HG02938 (cell line): ENCODE results near the gene PJA2.

Experiments
- ATAC-seq: cut with Tn5 transposase; IDR thresholded peaks from one replicate; pipeline ENCODE4 v1.9.1; 2021; ENCODE audit warnings: mild to moderate bottlenecking, moderate library complexity; ENCODE audit not compliant: unreplicated experiment

Gene PJA2

DNA sequence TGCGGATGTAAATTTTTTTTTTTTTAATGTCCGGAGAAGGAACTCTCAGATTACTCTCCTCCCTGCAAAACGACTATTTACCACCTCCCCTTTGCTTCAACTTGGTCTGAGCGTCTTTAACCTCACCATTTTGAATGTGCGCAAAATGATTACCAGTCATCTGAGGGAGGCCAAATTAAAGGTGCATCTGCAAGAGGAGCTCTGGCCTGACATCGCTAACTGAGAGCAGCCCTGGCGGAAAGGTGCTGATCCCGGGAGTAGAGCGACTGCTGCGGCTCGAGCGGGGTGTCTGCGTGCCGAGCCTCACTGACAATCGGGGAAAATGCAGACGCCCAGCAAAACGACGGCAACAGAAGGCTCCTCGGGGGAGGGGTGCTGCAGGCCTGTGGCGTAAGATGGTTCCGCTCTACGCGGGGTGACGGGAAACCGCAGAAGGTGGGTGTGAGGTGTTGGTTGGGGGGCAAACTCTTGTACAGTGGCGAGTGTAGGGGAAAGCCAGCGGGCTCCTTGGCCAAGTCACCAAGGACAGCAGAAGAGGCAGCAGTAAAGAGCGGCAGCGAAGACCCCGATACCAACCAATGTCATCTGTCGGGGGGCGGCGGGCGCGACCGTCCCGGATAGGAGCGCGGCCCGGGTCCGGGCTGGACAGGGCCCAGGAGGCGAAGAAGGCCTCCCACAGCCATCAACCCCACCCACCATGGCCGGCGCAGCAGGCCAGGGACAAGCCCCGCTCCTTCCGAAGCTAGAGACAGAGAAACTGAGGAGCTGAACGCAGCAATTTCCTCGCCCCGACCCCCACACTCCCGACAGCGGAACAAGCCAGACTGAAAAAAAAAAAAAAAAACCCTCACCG, 557 bp downstream of the PJA2 start:
- ATAC-seq, result peak; percentile 25

DNA sequence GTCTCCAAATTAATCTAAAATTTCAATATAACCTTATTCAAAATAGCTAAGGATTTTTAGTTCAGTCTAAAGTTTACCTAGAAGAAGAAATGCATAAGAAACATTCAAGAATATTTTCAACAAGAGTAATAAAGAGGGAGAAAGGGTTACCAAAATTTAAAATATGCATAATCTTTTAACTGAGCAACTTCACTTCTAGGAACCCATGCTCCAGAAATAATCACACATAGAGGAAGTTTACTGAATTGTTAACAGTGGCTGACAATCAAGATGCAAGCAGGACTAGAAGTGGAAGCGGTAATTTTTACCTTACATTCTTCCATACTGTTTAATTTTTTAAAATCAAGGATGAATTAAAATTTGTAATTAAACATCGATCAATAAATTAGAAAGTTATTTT, 1.9 kb downstream of the PJA2 start:
- ATAC-seq, result no peak

DNA sequence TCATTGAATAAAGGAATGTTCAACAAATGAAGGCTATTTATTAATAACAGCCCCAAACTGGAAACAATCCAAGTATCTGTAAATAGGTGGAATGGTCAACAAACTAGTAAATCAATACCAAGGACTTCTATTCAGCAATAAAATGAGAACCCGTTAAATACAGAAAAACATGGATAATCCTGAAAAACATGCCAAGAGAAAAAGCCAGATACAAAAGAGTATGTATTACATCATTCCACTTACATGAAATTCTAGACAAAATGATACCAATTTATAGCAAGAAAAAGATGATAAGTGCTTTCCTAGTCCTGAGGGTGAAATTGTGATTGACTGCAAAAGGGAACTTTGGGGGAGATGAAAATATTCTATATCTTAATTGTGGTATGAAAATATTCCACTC, 3.1 kb downstream of the PJA2 start:
- no peak for ATAC-seq

DNA sequence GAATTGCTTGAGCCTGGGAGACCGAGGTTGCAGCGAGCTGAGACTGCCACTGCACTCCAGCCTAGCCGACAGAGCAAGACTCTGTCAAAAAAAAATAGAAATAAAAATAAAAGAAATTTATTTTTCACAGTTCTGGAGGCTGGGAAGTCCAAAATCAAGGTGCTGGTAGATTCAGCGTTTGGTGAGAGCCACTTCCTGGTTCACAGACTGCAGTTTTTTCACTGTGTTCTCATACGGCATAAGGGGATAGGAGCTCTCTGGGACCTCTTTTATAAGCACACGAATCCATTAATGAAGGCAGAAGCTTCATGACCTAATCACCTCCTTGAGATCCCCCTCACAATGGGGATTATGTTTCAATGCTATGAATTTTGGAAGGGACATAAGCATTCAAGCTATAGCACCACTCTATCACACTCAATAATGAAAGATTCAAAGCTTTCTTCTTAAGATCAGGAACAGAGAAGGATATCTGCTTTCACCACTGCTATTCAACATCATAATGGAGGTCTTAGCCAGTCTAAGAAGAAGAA, 5.3 kb downstream of the PJA2 start:
- ATAC-seq, result no peak

DNA sequence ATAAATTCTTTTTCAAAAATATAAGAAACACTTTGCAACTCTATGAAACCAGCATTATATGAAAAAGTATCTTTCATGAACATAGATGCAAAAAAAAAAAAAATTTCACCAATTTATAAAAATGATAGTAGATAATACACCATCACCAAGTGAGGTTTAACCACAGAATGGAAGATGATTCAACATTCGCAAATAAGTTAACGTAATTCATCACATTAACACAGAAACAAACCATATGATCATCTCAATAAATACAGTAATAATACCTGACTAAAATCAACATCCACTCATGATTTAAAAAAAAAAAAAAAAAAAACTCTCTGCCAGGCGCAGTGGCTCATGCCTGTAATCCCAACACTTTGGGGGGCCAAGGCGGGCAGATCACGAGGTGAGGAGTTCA, 6.3 kb downstream of the PJA2 start:
- ATAC-seq, result no peak

DNA sequence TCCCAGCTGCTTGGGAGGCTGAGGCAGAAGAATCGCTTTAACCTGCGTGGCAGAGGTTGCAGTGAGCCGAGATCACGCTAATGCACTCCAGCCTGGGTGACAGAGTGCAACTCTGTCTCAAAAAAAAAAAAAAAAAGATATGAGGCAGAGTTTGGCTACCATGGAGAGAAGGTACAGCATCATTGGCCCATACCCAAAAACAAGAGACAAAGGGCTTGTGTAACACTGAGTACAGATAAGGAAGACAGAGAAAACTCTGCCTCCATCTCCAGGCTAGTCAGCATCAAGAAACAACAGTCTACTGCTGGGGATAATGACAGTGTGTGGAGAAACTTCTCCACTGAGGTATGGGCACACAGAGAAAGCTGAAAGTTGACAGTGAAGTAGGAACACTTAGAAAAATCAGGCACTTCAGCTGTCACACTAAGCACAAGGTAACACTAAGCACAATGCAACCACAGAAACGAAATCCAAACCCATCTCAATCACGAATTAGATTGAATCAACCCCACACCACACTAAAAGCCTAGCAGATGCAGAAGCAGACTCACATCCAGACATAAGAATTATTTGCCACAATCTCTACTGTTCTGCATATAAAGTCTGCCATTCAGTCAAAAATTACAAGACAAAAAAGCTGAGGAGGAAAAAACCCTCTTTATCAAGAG, 10.5 kb downstream of the PJA2 start:
- ATAC-seq, result no peak

DNA sequence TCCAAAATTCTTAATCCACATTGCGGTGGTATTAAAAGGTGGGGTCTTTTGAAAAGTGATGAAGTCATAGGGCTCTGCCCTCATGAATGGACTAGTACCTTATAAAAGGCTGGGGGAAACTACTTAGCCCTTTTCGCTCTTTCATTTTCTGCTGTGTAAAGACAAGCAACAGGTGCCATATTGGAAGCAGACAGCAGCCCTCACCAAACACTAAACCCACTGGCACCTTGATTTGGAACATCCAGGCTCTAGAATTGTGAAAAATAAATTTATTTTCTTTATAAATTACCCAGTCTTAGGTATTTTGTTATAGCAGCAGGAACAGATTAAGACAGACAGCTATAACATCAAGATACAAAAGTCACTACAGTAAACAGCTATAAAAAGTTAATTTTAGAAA, 12.8 kb downstream of the PJA2 start:
- no peak for ATAC-seq

DNA sequence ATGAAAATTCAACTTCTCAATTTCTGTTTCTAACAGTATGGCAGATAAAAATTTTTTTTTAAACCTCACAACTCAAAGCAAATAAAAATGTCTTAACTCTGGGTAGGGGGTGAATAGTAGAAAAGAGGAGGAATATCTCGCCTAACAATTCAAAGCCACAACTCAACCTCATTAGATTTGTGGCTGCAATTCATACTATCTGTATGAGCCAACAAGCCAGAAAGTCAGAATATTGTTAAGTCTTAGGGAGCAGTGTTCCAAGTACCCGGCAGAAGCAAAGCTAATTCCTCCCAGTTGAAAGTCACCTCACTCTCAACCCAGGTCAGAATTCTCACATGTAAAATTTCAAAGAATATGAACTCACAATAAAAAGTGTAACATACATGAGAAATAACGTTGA, 15.0 kb downstream of the PJA2 start:
- no peak for ATAC-seq

DNA sequence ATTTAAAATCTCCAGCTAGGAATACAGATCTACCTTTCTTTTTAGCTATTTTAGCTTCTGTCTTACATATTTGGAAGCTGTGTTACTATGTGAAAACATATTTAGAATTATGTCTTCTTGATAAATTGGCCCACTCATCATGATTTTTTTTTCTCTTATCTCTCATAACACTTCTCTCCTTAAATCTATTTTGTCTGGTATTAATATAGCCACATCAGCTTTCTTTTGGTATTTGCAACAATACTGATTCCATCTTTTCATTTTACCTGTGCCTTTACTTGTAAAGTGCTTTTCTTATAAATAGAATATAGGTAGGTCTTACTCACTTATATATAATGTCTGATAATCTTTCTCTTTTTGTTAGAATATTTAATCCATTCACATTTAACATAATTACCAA, 19.6 kb downstream of the PJA2 start:
- no peak for ATAC-seq

DNA sequence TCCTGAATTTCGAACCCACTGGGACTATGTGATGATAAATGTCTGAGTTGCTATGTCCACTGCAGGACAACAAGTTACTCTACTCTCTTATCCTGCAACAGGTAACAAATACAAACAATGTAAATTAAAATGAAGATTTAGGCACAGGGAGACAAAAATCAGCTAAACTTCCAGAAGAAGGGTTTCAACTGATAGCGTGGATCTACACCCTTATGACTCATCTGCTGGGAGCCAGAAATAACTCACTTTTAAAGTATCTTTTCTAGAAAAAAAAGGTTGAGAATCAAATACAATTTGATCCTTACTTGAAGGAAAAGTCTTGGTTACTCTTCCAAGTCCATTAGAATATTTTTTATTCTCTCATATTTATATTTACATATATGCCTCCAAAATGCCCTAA, 21.4 kb downstream of the PJA2 start:
- no peak for ATAC-seq

DNA sequence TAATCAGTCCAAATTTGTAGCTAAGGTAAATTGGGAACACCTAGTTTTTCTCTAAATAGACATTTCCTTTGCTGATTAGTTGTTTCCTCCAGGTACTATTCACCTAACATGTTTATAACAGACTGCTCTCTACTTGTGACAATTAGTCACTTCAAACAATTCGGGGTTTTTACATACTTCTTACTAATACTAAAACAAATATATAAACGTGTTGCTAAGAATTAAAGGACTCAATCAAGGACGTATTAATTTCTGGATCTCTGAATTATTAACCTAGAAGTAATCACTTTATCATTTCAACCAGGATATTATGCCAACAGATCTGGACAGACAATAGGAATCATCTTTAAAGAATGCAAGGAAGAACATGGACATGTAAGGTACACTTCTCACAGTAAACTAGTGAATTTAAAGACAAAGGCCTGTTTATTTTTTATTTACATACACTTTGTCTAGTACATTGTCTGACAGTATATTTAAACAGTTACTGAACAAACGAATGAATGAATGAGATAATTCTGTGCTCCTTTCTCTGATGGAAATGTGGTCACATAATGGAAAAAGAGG, 22.3 kb downstream of the PJA2 start:
- ATAC-seq, result no peak

DNA sequence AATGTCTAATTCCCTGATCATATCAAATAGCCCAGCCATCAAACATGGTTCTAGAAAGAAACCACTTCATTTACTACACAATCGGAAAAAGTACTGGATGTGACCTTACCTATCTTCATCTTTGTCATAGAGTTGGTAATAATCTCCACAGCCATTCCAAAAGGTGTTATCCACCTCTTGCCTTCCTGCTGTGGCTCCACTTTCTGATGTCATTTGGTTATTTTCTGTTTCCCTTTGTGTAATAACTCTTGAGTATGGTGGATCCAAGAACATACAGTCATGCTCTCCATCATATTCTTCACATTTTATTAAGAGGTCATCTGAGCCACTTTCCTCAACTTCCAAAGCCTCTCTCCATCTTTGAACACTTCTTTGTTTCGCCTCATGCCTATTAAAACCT, 31.7 kb downstream of the PJA2 start:
- ATAC-seq, result no peak

DNA sequence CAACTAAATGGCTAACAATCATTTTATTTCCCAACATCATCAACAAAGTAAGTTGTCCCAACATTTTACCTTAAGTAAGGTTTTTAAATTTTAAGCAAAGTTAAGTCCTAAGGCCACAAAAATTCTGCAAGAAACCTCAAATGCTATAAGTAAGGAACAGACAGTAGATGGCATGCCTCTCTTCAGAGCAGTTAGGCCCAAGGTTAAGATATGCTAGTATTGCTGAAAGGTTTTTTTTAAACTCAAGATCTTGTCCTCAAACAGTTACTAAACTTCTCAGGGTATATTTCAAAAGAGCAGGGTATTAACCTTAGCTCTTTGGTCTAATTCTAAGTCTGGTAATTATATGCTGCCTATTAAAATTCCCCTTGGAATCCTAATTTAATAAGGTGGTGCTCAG, 35.1 kb downstream of the PJA2 start:
- ATAC-seq, result no peak

DNA sequence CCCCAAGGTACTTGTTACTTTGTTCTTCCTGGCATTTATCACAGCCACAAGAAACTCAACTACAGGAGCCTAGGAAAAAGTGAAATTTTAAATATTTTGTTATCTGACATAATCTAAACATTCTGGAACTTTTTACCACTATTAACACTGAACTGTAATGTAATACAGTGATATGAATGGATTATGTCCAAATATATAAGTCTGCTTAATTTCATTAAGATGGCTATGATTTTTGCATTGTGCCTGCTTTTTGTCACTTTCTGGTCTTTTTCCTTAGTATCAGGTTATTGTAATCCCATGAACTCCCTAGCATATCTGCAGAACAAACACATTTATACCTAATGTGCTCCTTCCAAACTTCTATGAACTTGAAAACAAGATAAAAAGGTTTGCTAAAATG, 35.8 kb downstream of the PJA2 start:
- ATAC-seq, result no peak

DNA sequence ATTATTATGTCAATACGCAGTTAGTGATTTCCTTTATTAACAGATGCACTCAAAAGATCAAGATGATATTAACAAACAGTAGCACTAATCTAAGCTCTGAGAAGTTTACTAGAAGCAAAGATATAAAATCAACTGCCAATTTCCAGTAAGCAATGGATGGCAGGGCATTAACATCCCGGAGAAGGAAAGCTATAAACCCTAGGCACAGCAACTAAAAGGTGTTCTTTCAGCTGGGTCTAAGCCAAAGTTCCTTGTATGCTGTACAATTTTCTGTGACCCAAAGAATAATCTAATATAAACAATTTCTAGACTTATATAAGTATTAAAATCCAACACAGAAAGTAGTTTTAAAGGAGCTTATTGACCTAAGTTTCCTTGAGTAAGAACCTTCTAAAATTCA, 39.4 kb downstream of the PJA2 start:
- no peak for ATAC-seq

DNA sequence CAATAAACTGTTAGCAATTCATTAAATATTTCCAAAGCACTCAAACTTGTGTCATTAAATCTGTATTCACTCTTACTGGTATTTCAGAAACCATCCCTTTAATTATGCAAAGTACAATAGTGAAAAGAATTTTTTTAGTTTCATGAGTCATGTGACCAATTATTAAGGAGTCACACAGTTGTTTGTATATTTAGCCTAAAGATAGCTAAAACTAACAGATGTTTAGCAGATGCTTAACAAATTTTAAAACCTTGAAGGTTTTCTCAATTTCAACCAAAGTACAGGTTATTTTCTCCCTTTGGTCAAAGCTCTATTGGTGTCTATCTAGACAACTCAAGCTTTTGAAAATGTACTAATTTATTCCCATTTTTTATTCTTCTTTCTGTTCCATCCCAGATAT, 44.1 kb downstream of the PJA2 start:
- ATAC-seq, result no peak

DNA sequence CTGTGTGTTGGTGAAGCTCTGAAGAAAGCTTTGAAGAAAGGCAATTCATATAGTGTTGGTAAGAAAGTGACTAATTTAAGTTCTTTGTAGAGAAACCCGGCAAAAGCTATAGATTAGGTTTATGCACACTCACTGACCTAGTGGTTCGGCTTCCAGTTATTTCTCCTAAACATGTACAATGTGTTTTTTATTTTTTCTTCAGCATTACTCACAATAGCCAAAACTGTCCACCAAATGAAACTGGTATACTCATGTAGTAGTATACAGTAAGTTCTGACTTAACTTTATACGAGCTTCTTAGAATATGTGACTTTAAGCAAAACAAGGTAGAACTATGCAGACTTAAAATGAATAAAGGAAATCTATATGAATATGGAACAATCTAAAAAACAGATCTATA, 44.8 kb downstream of the PJA2 start:
- no peak for ATAC-seq

DNA sequence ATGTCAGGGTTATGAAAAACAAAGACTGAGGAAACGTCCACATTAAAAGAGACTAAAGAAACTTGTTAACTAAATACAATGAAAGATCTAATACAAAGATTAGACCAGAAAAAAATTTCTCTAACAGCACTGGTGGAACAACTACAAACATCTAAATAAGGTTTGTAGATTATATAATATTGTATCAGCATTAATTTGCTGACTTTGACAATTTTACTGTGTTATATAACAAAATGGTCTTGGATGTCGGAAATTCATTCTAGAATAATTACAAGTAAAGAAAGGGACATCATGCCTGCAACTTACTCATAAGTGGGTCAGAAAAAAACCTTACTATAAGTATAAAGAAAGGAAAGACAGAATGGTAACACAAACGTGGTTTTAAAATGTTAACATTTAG, 50.1 kb downstream of the PJA2 start:
- ATAC-seq, result no peak

DNA sequence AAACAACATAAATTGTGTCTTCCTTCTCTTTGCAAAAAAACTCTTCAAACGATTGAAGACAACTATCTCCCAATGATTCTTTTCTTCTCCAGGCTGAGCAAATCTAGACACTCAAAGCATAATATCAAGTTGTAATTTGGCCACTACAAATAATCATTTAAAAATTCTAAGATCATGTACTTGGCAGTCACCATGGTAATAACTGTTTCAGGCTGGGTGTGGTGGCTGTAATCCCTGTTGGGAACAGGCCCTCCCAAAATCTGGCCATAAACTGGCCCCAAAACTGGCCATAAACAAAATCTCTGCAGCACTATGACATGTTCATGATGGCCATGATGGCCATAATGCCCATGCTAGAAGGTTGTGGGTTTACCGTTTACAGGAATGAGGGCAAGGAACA, 52.0 kb downstream of the PJA2 start:
- ATAC-seq, result no peak

DNA sequence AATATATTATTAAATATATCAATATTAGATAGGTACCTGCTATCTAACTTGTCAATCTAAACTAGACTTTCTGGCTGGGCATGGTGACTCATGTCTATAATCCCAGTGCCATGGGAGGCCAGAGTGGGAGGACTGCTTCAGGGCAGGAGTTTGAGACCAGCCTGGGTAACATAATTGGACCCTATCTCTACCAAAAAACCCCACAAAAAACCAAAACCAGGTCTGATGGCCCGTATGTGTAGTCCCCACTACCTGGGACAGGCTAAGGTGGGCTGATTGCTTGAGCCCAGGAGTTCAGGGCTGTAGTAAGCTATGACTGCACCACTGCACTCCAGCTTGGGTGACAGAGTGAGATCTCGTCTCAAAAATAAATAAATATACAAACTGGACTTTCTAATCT, 55.0 kb downstream of the PJA2 start:
- ATAC-seq, result no peak

DNA sequence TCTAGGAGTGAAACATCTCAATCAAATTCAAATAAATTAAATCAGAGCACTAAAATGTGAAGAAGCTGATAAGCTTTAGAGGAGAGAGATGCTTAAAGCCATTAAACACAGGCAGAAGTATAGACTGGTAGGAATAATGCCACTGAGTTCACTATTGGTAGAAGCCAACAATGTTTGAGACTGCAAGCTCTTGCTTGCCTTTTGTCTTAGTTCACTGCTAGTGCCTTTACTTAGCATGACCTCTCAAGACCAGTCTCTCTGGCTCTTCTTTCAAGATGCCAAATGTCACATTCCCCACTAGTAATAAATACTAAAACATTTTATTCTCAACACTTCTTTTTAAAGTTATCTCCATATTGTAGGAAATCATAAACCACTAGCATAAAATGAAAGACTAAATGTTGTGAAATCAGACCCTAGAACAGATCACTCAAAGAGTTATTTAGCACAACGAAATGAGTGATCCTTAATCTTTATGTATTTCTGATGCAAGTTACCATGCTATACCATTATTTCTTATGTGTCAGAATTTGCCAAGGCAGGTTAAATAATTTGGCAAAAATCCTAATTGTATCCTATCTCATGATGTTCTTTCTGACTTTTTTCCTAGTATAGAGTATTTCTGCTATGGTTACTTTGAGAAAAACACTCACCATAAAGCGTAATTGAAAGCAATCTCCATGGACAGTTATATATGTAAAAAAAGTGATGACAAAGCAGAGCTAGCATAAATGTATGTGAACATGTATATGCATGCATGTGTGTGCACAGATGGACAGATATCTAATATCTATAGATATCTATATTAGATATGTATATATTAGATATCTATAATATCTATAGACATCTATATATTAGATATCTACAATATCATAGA, 57.5 kb downstream of the PJA2 start:
- ATAC-seq, result no peak
